IMR-90 (cell line): ENCODE data around the gene SLC43A2. TPM values are rescaled to one million over a fixed set of nuclear protein-coding genes. Genes with fewer than 3 reads are reported as not detected.

Experiments
- ATAC-seq: fragments of 200-7000 bp; cut with Tn5 transposase; 2 replicates; pipeline ENCODE4 v1.9.1; 2020; ENCODE audit warnings: low read depth, mild to moderate bottlenecking, moderate library complexity
- BruUV-seq: library from RNA; stranded (reverse); fragments of 400-500 nt; replicated peaks from 2 replicates; lab custom pipeline; 2021; lab: Mats Ljungman, UMichigan
- CTCF ChIA-PET: fragments of 300-600 bp; formaldehyde crosslinking; extraction: SDS; loops from one replicate; lab custom pipeline; 2021; ENCODE audit warnings: antibody characterized with exemption; lab: Yijun Ruan, JAX
- POLR2A ChIA-PET: fragments of 300-600 bp; sonication (Branson Sonifier 250); formaldehyde crosslinking; loops from one replicate; lab custom pipeline; 2022; ENCODE audit warnings: antibody characterized with exemption; ENCODE audit not compliant: unreplicated experiment; lab: Charles Lee
- DNase-seq: peaks from one replicate; pipeline ENCODE4 v3.0.0; 2013
- H2AFZ ChIP-seq: replicated peaks from 2 replicates; pipeline ENCODE3; 2013; ENCODE audit warnings: low read length, mild to moderate bottlenecking; ENCODE audit not compliant: poor library complexity
- H2AK5ac ChIP-seq: 2 replicates; pipeline ENCODE4 v1.6.1; 2013; ENCODE audit warnings: low read depth, low read length, inconsistent platforms
- H2AK9ac ChIP-seq: replicated peaks from 2 replicates; pipeline ENCODE3; 2013; ENCODE audit warnings: mild to moderate bottlenecking, low read depth, low read length, moderate library complexity; ENCODE audit not compliant: poor library complexity
- H2BK120ac ChIP-seq: 2 replicates; pipeline ENCODE4 v1.6.1; 2013; ENCODE audit warnings: low read depth, low read length, inconsistent platforms
- H2BK15ac ChIP-seq: 3 replicates; pipeline ENCODE4 v1.6.1; 2013; ENCODE audit warnings: low read depth, low read length, inconsistent platforms
- H2BK20ac ChIP-seq: 2 replicates; pipeline ENCODE4 v1.6.1; 2013; ENCODE audit warnings: low read depth, mild to moderate bottlenecking, inconsistent platforms, low read length, moderate library complexity
- H2BK5ac ChIP-seq: 2 replicates; pipeline ENCODE4 v1.6.1; 2013; ENCODE audit warnings: mild to moderate bottlenecking, low read depth, low read length, inconsistent platforms; ENCODE audit not compliant: poor library complexity, severe bottlenecking
- H3K14ac ChIP-seq: replicated peaks from 2 replicates; pipeline ENCODE4 v1.6.1; 2013; ENCODE audit warnings: low read depth, low read length, inconsistent platforms
- H3K18ac ChIP-seq: 2 replicates; pipeline ENCODE4 v1.6.1; 2013; ENCODE audit warnings: low read depth, low read length, control low read depth
- H3K23ac ChIP-seq: 2 replicates; pipeline ENCODE4 v1.6.1; 2013; ENCODE audit warnings: low read depth, low read length, inconsistent platforms
- H3K27ac ChIP-seq: 2 replicates; pipeline ENCODE4 v1.5.1; 2013; ENCODE audit warnings: mild to moderate bottlenecking, control low read depth, low read length; ENCODE audit not compliant: insufficient read depth
- H3K27me3 ChIP-seq: 2 replicates; pipeline ENCODE4 v1.6.1; 2013; ENCODE audit warnings: low read length; ENCODE audit not compliant: control insufficient read depth, insufficient read depth
- H3K36me3 ChIP-seq: 2 replicates; pipeline ENCODE4 v1.6.1; 2013; ENCODE audit warnings: low read length, mixed read lengths; ENCODE audit not compliant: control insufficient read depth, insufficient read depth
- H3K4ac ChIP-seq: 2 replicates; pipeline ENCODE4 v1.6.1; 2013; ENCODE audit warnings: low read depth, low read length, inconsistent platforms
- H3K4me1 ChIP-seq: 2 replicates; pipeline ENCODE4 v1.6.1; 2013; ENCODE audit warnings: low read length, mixed read lengths; ENCODE audit not compliant: control insufficient read depth, insufficient read depth
- H3K4me2 ChIP-seq: 2 replicates; pipeline ENCODE4 v1.6.1; 2013; ENCODE audit warnings: low read depth, mild to moderate bottlenecking, control low read depth, low read length, moderate library complexity
- H3K4me3 ChIP-seq: 2 replicates; pipeline ENCODE4 v1.5.1; 2013; ENCODE audit warnings: low read depth, mild to moderate bottlenecking, control low read depth, low read length, moderate library complexity; ENCODE audit not compliant: insufficient read depth
- H3K56ac ChIP-seq: 2 replicates; pipeline ENCODE4 v1.6.1; 2013; ENCODE audit warnings: low read length, inconsistent platforms; ENCODE audit not compliant: insufficient read depth; ENCODE audit errors: extremely low read depth
- H3K79me1 ChIP-seq, 2 experiments: 2 replicates each; pipeline ENCODE4 v1.6.1; 2013; ENCODE audit warnings: low read length in 2 of 2, inconsistent platforms in 1 of 2, low read depth in 1 of 2
- H3K9ac ChIP-seq: 2 replicates; pipeline ENCODE4 v1.6.1; 2013; ENCODE audit warnings: low read depth, low read length, control low read depth
- H3K9me1 ChIP-seq: 2 replicates; pipeline ENCODE4 v1.6.1; 2013; ENCODE audit warnings: low read length, inconsistent platforms; ENCODE audit not compliant: insufficient read depth
- H3K9me3 ChIP-seq: 2 replicates; pipeline ENCODE4 v1.6.1; 2013; ENCODE audit warnings: low read length; ENCODE audit not compliant: control insufficient read depth, insufficient read depth
- H4K20me1 ChIP-seq: 2 replicates; pipeline ENCODE4 v1.6.1; 2013; ENCODE audit warnings: low read length, inconsistent platforms; ENCODE audit not compliant: insufficient read depth
- H4K5ac ChIP-seq: 2 replicates; pipeline ENCODE4 v1.6.1; 2013; ENCODE audit warnings: mild to moderate bottlenecking, low read depth, low read length, control low read depth
- H4K8ac ChIP-seq, 2 experiments: 2 replicates each; pipeline ENCODE4 v1.6.1; 2013; ENCODE audit warnings: low read depth in 2 of 2, low read length in 2 of 2, control low read depth in 1 of 2, inconsistent platforms in 1 of 2
- H4K91ac ChIP-seq: 2 replicates; pipeline ENCODE4 v1.6.1; 2013; ENCODE audit warnings: low read depth, low read length, inconsistent platforms; ENCODE audit not compliant: insufficient read depth
- BHLHE40 ChIP-seq: fragments of 150-350 bp; IDR thresholded peaks from 2 replicates; pipeline ENCODE4 v1.6.1; 2016; ENCODE audit warnings: mild to moderate bottlenecking, low read depth, low read length
- CEBPB ChIP-seq: IDR thresholded peaks from 2 replicates; pipeline ENCODE4 v1.6.1; 2012; ENCODE audit warnings: low read depth, low read length, improper control_type of control experiment
- CHD1 ChIP-seq: IDR thresholded peaks from 2 replicates; pipeline ENCODE4 v1.6.1; 2012; ENCODE audit warnings: low read depth, low read length, improper control_type of control experiment
- CTCF ChIP-seq: conservative IDR thresholded peaks from 2 replicates; pipeline ENCODE4 v1.5.1; 2012; ENCODE audit warnings: mild to moderate bottlenecking, low read depth, low read length, improper control_type of control experiment
- ELK1 ChIP-seq: fragments of 150-350 bp; IDR thresholded peaks from 2 replicates; pipeline ENCODE4 v1.6.1; 2016; ENCODE audit warnings: low read depth, mild to moderate bottlenecking, low read length, moderate library complexity, borderline replicate concordance
- FOS ChIP-seq: fragments of 150-350 bp; IDR thresholded peaks from 2 replicates; pipeline ENCODE4 v1.6.1; 2016; ENCODE audit warnings: low read depth, low read length
- MAFK ChIP-seq: IDR thresholded peaks from 2 replicates; pipeline ENCODE4 v1.6.1; 2012; ENCODE audit warnings: low read depth, low read length, improper control_type of control experiment
- MAZ ChIP-seq: IDR thresholded peaks from 2 replicates; pipeline ENCODE4 v1.6.1; 2012; ENCODE audit warnings: low read depth, mild to moderate bottlenecking, low read length, improper control_type of control experiment, moderate library complexity, borderline replicate concordance
- MXI1 ChIP-seq: IDR thresholded peaks from 2 replicates; pipeline ENCODE4 v1.6.1; 2012; ENCODE audit warnings: low read depth, mild to moderate bottlenecking, low read length, moderate library complexity, borderline replicate concordance
- NFE2L2 ChIP-seq: fragments of 150-350 bp; IDR thresholded peaks from 2 replicates; pipeline ENCODE4 v1.6.1; 2016; ENCODE audit warnings: low read depth, mild to moderate bottlenecking, low read length
- POLR2A ChIP-seq: IDR thresholded peaks from 2 replicates; pipeline ENCODE4 v1.6.1; 2012; ENCODE audit warnings: mild to moderate bottlenecking, low read depth, low read length
- RAD21 ChIP-seq: IDR thresholded peaks from 2 replicates; pipeline ENCODE4 v1.6.1; 2012; ENCODE audit warnings: low read length, improper control_type of control experiment
- RCOR1 ChIP-seq: IDR thresholded peaks from 2 replicates; pipeline ENCODE4 v1.6.1; 2012; ENCODE audit warnings: mild to moderate bottlenecking, low read length, improper control_type of control experiment; ENCODE audit not compliant: insufficient replicate concordance
- RFX5 ChIP-seq: IDR thresholded peaks from 2 replicates; pipeline ENCODE4 v1.8.0; 2012; ENCODE audit warnings: low read depth, mild to moderate bottlenecking, low read length, moderate library complexity
- SMC3 ChIP-seq: fragments of 150-350 bp; IDR thresholded peaks from 2 replicates; pipeline ENCODE4 v1.6.1; 2016; ENCODE audit warnings: low read depth, mild to moderate bottlenecking, antibody characterized with exemption, low read length, moderate library complexity
- USF2 ChIP-seq: fragments of 150-350 bp; IDR thresholded peaks from 2 replicates; pipeline ENCODE4 v1.6.1; 2017; ENCODE audit warnings: mild to moderate bottlenecking, antibody characterized with exemption, low read length, low read depth
- WGBS, 2 experiments: methylation state at CpG; one replicate each; pipeline versions ENCODE4 v1.1.5 to v1.1.7; 2013; ENCODE audit warnings: missing lambda C conversion rate in 2 of 2; ENCODE audit not compliant: insufficient read length in 1 of 2; ENCODE audit errors: extremely low coverage in 2 of 2; 5-methylcytosine and 5-hydroxymethylcytosine counted together
- dilution Hi-C: fragments of 300-500 bp; cut with HindIII; formaldehyde crosslinking; loops from one replicate; pipeline ENCODE4 v1.14.3; 2018; ENCODE audit warnings: low sequenced_read_pairs; ENCODE audit not compliant: unreplicated experiment
- in situ Hi-C: fragments of 300-500 bp; cut with MboI; formaldehyde crosslinking; loops from 3 replicates; pipeline ENCODE4 v1.14.3; 2019; ENCODE audit warnings: low sequenced_read_pairs, inconsistent platforms, mixed read lengths
- intact Hi-C: fragments of 100-400 bp; cut with micrococcal nuclease; formaldehyde crosslinking; loops from 2 replicates; pipeline ENCODE4 v1.10.0; 2022
- polyA plus RNA-seq, 3 experiments: library from polyadenylated mRNA; depleted of rRNA; stranded (reverse); fragments of >200 nt; gene quantifications; 2 replicates each; pipeline ENCODE4 v1.2.3, GENCODE V29; 2012; ENCODE audit warnings: low replicate concordance in 1 of 3
- total RNA-seq: library from RNA; depleted of rRNA; stranded (reverse); fragments of >200 nt; gene quantifications from 2 replicates; pipeline ENCODE4 v1.2.3, GENCODE V29; 2012

SLC43A2 gene
- total and polyA plus RNA-seq, 2 of the 4 experiments (the other 2 are of a cell fraction) = 3.8 to 9.0 TPM

- H2BK5ac ChIP-seq = no peak overlapping the region
- H2BK20ac ChIP-seq = no peak overlapping the region
- CTCF ChIA-PET = no interaction called here
- no peak overlapping the region for H2BK15ac ChIP-seq
- no peak overlapping the region for H2AFZ ChIP-seq
- no peak overlapping the region for H3K18ac ChIP-seq
- H3K79me1 ChIP-seq = peaks cover 6 to 23% of the 10 kb centered on the region in 2 experiments
- H4K91ac ChIP-seq = no peak overlapping the region
- H3K9me1 ChIP-seq = peaks cover 4% of the 10 kb centered on the region; the same call in 1 of the 2 replicates
- H3K4me3 ChIP-seq = no peak overlapping the region
- ATAC-seq (no peak), DNase-seq (no peak)
- H3K4me1 ChIP-seq = peaks cover 2% of the 10 kb centered on the region; the same call in 1 of the 2 replicates
- no peak overlapping the region for H3K56ac ChIP-seq
- in situ Hi-C loops = no loop called here
- no peaks in the 10 kb centered on the region for H3K27me3 ChIP-seq
- H3K9me3 ChIP-seq = no peaks in the 10 kb centered on the region
- no peak overlapping the region for H4K8ac ChIP-seq
- no peak overlapping the region for H3K14ac ChIP-seq
- TF ChIP-seq NFE2L2 = no peak
- no peak for TF ChIP-seq FOS
- TF ChIP-seq USF2 = no peak
- TF ChIP-seq ELK1 = no peak
- no peak for TF ChIP-seq RAD21
- TF ChIP-seq SMC3 = no peak
- no peak for TF ChIP-seq MAFK
- no peak for TF ChIP-seq CTCF
- TF ChIP-seq BHLHE40 = no peak
- no peak for TF ChIP-seq CHD1
- no peak for TF ChIP-seq POLR2A
- no peak for TF ChIP-seq MAZ
- TF ChIP-seq CEBPB = no peak
- no peak for TF ChIP-seq RCOR1
- no peak for TF ChIP-seq MXI1
- no peak for TF ChIP-seq RFX5
- no peak overlapping the region for H3K4me2 ChIP-seq
- no peak overlapping the region for H3K4ac ChIP-seq
- no peak overlapping the region for H2AK9ac ChIP-seq
- no peak overlapping the region for H2BK120ac ChIP-seq
- no peak overlapping the region for H4K5ac ChIP-seq
- H4K20me1 ChIP-seq = peaks cover 11% of the 10 kb centered on the region; the same call in 1 of the 2 replicates
- POLR2A ChIA-PET = no interaction called here
- dilution Hi-C loops = no loop called here
- H3K36me3 ChIP-seq = peaks cover 44% of the 10 kb centered on the region
- H2AK5ac ChIP-seq = no peak overlapping the region
- WGBS, 2 experiments = 63% methylated on average over 3 of the region's 15 CpGs; no CpG with 5 or more reads in 1 of the 2 experiments
- H3K27ac ChIP-seq = no peak overlapping the region
- intact Hi-C loops = no loop called here
- no TSS peak for BruUV-seq
- no peak overlapping the region for H3K23ac ChIP-seq
- no peak overlapping the region for H3K9ac ChIP-seq
Measured at GRCh38 chr17:1539811-1540210, 88.8 kb downstream of the SLC43A2 start.
